Astrocyte (in vitro differentiated cells and primary cell): ENCODE measurements around the gene GDF9.

Experiments used
- EZH2 ChIP-seq: IDR thresholded peaks from 2 replicates; pipeline ENCODE4 v1.6.1; 2012; ENCODE audit warnings: mild to moderate bottlenecking, low read length, inconsistent platforms; ENCODE audit not compliant: insufficient read depth
- TF ChIP-seq, protein P1 (sequence below): IDR thresholded peaks from 2 replicates; pipeline ENCODE4 v1.5.1; 2011; ENCODE audit warnings: low read depth, mild to moderate bottlenecking, inconsistent platforms, low read length, moderate library complexity; ENCODE audit not compliant: insufficient read depth

DNA sequence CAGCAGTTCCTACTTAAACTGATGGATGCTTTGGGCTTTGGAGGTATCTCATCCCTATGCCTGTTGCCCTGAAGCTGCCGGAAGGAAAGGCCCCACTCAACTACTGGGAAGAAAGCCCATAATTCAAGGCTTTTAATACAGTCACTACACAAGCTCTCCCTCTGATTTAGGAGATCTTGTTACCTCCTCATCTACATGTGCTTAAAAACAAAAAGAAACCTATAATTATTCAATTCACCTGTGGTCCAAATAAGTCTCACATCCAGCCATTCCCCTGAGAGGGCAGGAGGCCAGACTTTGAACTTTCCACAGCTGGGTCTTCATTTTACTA lies 6.5 kb upstream of the GDF9 start:
- TF ChIP-seq, protein P1, sequence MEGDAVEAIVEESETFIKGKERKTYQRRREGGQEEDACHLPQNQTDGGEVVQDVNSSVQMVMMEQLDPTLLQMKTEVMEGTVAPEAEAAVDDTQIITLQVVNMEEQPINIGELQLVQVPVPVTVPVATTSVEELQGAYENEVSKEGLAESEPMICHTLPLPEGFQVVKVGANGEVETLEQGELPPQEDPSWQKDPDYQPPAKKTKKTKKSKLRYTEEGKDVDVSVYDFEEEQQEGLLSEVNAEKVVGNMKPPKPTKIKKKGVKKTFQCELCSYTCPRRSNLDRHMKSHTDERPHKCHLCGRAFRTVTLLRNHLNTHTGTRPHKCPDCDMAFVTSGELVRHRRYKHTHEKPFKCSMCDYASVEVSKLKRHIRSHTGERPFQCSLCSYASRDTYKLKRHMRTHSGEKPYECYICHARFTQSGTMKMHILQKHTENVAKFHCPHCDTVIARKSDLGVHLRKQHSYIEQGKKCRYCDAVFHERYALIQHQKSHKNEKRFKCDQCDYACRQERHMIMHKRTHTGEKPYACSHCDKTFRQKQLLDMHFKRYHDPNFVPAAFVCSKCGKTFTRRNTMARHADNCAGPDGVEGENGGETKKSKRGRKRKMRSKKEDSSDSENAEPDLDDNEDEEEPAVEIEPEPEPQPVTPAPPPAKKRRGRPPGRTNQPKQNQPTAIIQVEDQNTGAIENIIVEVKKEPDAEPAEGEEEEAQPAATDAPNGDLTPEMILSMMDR = no peak
- no peak for TF ChIP-seq EZH2
